ENCODE measurements around the gene EVC.

The EVC gene

GRCh38 chr4:5734853-5735252 is 23.9 kb downstream of the EVC start:
- Mint-ChIP-seq H3K36me3 (no peaks in the 10 kb centered on the region), H3K27ac (no peak overlapping the region), H3K4me1 (ENCODE audit: low read depth) (no peaks in the 10 kb centered on the region), H3K9me3 (ENCODE audit: low read depth) (no peaks in the 10 kb centered on the region), H3K4me3 (no peak overlapping the region), H3K27me3 (peaks cover 2% of the 10 kb centered on the region)

DNA sequence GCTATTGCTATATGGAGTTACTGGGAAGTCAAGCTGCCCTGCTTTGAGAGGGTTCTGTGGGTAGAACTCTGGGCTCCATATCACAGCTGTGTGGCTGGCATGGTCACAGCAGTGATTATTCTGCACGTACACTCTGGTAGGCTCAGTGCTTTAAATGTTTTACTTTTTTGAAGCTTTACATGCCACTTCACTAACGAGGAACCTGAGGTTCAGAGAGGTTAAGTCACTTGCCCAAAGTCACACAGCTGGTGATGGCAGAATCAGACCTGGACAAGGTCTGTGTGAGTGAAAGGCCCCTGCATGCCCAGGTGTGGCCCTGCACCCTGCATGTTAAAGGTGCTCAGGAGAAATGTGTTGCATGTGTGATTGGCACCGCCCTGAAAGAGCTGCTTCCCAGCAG is 24.5 kb downstream of the EVC start:
- no peak overlapping the region for H3K27ac Mint-ChIP-seq
- H3K4me3 Mint-ChIP-seq = no peak overlapping the region
- H3K9me3 Mint-ChIP-seq (ENCODE audit: low read depth) = no peaks in the 10 kb centered on the region
- no peaks in the 10 kb centered on the region for H3K4me1 Mint-ChIP-seq (ENCODE audit: low read depth)
- H3K36me3 Mint-ChIP-seq = no peaks in the 10 kb centered on the region
- H3K27me3 Mint-ChIP-seq = peaks cover 2% of the 10 kb centered on the region

GRCh38 chr4:5738061-5738460 is 27.1 kb downstream of the EVC start:
- H3K27ac Mint-ChIP-seq = no peak overlapping the region
- H3K27me3 Mint-ChIP-seq = peaks cover under 1% of the 10 kb centered on the region
- no peaks in the 10 kb centered on the region for H3K9me3 Mint-ChIP-seq (ENCODE audit: low read depth)
- no peaks in the 10 kb centered on the region for H3K36me3 Mint-ChIP-seq
- no peaks in the 10 kb centered on the region for H3K4me1 Mint-ChIP-seq (ENCODE audit: low read depth)
- no peak overlapping the region for H3K4me3 Mint-ChIP-seq

DNA sequence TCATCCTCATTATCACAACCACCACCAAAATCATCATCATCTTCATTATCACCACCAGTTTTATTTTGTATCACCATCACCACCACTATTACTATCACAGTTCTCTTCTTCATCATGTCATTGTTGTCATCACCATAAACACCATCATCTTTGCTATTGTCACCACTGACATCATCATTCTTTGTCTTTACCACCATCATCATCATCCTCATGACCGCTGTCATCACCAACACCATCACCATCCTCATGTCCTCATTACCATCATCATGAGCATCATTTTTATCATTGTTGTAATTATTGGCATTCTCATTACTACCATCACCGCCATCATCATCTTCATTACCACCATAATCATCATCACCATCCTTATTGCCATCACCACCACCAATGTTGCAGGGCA is 31.4 kb downstream of the EVC start:
- no peaks in the 10 kb centered on the region for H3K9me3 Mint-ChIP-seq (ENCODE audit: low read depth)
- H3K36me3 Mint-ChIP-seq = no peaks in the 10 kb centered on the region
- no peaks in the 10 kb centered on the region for H3K4me1 Mint-ChIP-seq (ENCODE audit: low read depth)
- H3K4me3 Mint-ChIP-seq = no peak overlapping the region
- H3K27me3 Mint-ChIP-seq = no peaks in the 10 kb centered on the region
- H3K27ac Mint-ChIP-seq = no peak overlapping the region

- no peaks in the 10 kb centered on the region for H3K36me3 Mint-ChIP-seq
- no peak overlapping the region for H3K4me3 Mint-ChIP-seq
Observed at GRCh38 chr4:5742968-5743367, 32.0 kb downstream of the EVC start.

GRCh38 chr4:5746250-5746649 is 35.2 kb downstream of the EVC start:
- Mint-ChIP-seq H3K27ac (no peak overlapping the region), H3K36me3 (no peaks in the 10 kb centered on the region), H3K4me1 (ENCODE audit: low read depth) (no peaks in the 10 kb centered on the region), H3K27me3 (no peaks in the 10 kb centered on the region), H3K4me3 (no peak overlapping the region), H3K9me3 (ENCODE audit: low read depth) (no peaks in the 10 kb centered on the region)

More at GRCh38 chr4:5742968-5743367, 32.0 kb downstream of the EVC start:
- Mint-ChIP-seq H3K9me3 (ENCODE audit: low read depth) (no peaks in the 10 kb centered on the region), H3K4me1 (ENCODE audit: low read depth) (no peaks in the 10 kb centered on the region), H3K27ac (no peak overlapping the region), H3K27me3 (no peaks in the 10 kb centered on the region)

DNA sequence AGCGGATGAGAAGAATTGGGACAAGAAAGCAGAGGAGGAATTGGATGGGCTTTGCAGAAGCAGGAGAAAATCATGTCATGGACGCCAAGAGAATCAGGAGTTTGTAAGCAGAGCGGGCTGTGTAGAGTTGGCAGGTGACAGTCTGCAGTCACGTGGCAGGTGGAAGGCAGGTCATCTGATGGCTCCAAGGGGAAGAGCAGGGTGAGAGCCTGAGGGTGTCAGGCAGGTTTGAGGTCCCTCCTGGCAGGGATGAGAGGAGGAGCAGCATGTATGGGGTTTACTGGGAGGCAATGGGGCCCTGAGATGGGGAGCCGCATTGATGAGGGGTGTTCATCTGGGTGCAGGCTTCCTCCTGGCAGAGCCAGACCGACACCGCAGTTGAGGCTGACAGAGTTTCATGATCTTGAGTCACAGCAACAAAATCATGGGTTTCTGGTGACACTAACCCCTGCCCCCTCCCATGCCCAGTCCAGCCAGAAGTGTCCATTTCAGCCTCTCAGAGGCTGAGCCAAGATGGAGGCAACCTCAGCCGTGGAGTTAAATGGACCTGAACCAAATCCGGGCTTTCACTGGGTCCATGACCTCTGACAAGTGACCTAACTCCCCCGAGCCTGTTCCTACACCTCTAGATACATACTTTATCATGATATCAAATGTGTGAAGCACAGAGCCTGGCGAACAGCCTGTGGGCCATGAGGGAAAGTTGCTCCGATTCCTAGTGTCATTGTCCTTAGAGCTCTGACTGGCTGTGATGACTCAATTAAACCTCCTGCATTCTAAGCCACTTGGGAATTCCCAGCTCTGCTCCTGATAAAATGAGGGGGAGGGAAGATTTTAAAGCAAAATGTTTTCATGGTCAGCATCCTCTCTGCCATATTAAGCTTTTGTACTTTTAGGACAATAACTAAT is 36.1 kb downstream of the EVC start:
- H3K27ac Mint-ChIP-seq = no peak overlapping the region
- no peaks in the 10 kb centered on the region for H3K9me3 Mint-ChIP-seq (ENCODE audit: low read depth)
- no peaks in the 10 kb centered on the region for H3K27me3 Mint-ChIP-seq
- H3K36me3 Mint-ChIP-seq = no peaks in the 10 kb centered on the region
- no peak overlapping the region for H3K4me3 Mint-ChIP-seq
- H3K4me1 Mint-ChIP-seq (ENCODE audit: low read depth) = no peaks in the 10 kb centered on the region

GRCh38 chr4:5747738-5748375 is 36.9 kb downstream of the EVC start:
- Mint-ChIP-seq H3K36me3 (no peaks in the 10 kb centered on the region), H3K9me3 (ENCODE audit: low read depth) (no peaks in the 10 kb centered on the region), H3K4me3 (no peak overlapping the region), H3K27me3 (no peaks in the 10 kb centered on the region), H3K27ac (no peak overlapping the region), H3K4me1 (ENCODE audit: low read depth) (no peaks in the 10 kb centered on the region)

- no peaks in the 10 kb centered on the region for H3K36me3 Mint-ChIP-seq
- no peaks in the 10 kb centered on the region for H3K4me1 Mint-ChIP-seq (ENCODE audit: low read depth)
- peaks cover 2% of the 10 kb centered on the region for H3K27me3 Mint-ChIP-seq
- no peaks in the 10 kb centered on the region for H3K9me3 Mint-ChIP-seq (ENCODE audit: low read depth)
- no peak overlapping the region for H3K4me3 Mint-ChIP-seq
- H3K27ac Mint-ChIP-seq = no peak overlapping the region
Observed at GRCh38 chr4:5749568-5749967, 38.6 kb downstream of the EVC start.

DNA sequence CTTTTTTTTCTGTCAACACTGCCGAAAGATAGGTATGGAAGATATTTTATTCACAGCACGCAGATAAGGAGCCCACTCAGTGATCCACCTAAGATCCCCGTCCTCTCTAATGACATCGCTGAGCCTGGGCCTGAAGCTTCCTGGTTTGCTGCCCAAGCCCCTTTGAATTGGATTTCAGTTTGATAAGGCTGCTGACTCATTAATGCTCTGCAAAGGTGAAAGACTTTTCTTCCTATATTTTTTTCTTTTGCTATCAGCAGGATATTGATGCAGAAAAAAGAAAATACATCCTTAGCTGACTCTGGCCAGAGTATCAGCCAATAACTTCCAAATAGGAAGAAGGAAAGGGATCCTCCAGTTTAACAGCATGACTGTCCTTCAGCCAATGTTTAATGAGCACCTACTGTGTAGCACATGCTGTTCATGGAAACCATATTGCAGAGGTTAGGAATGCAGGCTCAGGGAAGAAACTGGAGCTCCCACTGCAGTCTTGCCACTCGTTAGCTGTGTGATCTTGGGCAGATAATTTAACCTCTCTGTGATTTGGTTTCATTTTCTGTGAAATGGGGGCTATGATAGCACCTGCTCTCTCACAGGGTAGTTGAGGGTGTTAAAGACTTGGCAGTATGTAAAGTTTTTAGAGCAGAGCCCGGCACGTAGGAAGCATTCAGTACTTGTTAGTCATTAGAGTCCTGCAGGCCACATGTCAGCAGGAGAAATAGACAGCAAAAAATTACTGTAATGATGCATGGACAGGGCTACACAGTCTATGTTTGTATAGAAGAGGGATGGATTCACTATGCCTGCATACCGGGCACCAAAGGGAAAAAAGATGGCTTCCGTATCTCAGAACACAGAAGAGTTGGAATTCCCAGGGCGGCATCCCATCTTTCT is 39.3 kb downstream of the EVC start:
- H3K4me3 Mint-ChIP-seq = no peak overlapping the region
- H3K36me3 Mint-ChIP-seq = no peaks in the 10 kb centered on the region
- no peak overlapping the region for H3K27ac Mint-ChIP-seq
- H3K27me3 Mint-ChIP-seq = peaks cover 2% of the 10 kb centered on the region
- no peaks in the 10 kb centered on the region for H3K4me1 Mint-ChIP-seq (ENCODE audit: low read depth)
- H3K9me3 Mint-ChIP-seq (ENCODE audit: low read depth) = no peaks in the 10 kb centered on the region

GRCh38 chr4:5750946-5751665 is 40.1 kb downstream of the EVC start:
- H3K27me3 Mint-ChIP-seq = peaks cover 2% of the 10 kb centered on the region
- no peak overlapping the region for H3K4me3 Mint-ChIP-seq
- H3K9me3 Mint-ChIP-seq (ENCODE audit: low read depth) = no peaks in the 10 kb centered on the region
- H3K4me1 Mint-ChIP-seq (ENCODE audit: low read depth) = no peaks in the 10 kb centered on the region
- no peak overlapping the region for H3K27ac Mint-ChIP-seq
- H3K36me3 Mint-ChIP-seq = no peaks in the 10 kb centered on the region

- no peaks in the 10 kb centered on the region for H3K36me3 Mint-ChIP-seq
- peaks cover 2% of the 10 kb centered on the region for H3K27me3 Mint-ChIP-seq
- no peak overlapping the region for H3K4me3 Mint-ChIP-seq
- H3K27ac Mint-ChIP-seq = no peak overlapping the region
- H3K9me3 Mint-ChIP-seq (ENCODE audit: low read depth) = no peaks in the 10 kb centered on the region
- H3K4me1 Mint-ChIP-seq (ENCODE audit: low read depth) = no peaks in the 10 kb centered on the region
Observed at GRCh38 chr4:5751666-5752375, 40.8 kb downstream of the EVC start.

DNA sequence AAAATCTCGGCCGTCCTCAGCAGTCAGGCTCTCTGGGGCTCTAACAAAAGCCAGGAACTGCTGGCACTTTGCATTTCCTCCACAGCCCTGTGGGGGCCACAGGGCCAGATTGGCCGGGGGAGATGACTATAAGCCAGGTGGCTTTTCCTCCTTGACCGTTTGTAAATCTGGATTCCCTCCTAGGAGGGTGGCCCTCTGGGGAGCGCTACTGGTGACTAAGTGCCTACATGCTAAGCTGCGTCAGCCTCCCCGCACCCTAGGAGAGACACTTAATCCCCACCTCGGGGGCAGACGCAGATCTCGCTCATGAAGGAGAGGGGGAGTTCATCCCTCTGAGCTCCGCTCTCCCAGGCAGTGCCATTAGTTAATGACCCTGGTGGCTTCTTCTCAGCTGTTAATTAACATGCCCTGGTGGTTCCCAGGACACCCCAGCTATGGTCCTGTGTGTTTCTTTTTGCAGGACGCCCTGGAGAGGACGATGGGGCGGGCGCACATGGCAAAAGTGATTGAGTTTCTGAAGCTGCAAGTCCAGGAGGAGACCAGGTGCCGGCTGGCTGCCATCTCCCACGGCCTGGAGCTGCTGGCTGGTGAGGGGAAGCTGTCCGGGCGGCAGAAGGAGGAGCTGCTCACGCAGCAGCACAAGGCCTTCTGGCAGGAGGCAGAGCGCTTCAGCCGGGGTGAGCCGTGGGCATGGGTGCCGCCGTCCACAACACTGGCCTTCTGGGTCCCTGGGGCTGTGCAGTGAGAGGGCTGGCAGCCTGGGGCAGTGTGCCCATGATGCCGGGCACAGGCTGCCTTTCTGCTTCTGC is 41.6 kb downstream of the EVC start:
- Mint-ChIP-seq H3K27ac (no peak overlapping the region), H3K27me3 (peaks cover 2% of the 10 kb centered on the region), H3K4me3 (no peak overlapping the region), H3K9me3 (ENCODE audit: low read depth) (no peaks in the 10 kb centered on the region), H3K4me1 (ENCODE audit: low read depth) (no peaks in the 10 kb centered on the region), H3K36me3 (no peaks in the 10 kb centered on the region)

Measured in activated naive CD8-positive, alpha-beta T cell (primary cell).